ENCODE measurements around the gene IFNLR1. TPM values are rescaled to one million over a fixed set of nuclear protein-coding genes. Genes with fewer than 3 reads are reported as not detected.

The IFNLR1 gene
- total and polyA plus RNA-seq, 2 of the 8 experiments (the other 6 are each of a cell fraction or from before 2014, with no cell fraction given), result 6.8 to 10.1 TPM

- TF ChIP-seq KDM4A (IDR thresholded peaks at IDR 0.05; ENCODE audit: low read depth, low read length, severe bottlenecking) (no peak), CEBPB (IDR thresholded peaks at IDR 0.05; ENCODE audit: low read depth, low read length) (no peak), CBX5 (IDR thresholded peaks at IDR 0.05; ENCODE audit: low read depth, low read length) (no peak), CHD1 (IDR thresholded peaks at IDR 0.05; ENCODE audit: low read depth, low read length) (peak; percentile 84), BACH1 (IDR thresholded peaks at IDR 0.05; ENCODE audit: low read length) (no peak), BCL11A (IDR thresholded peaks at IDR 0.05; ENCODE audit: low read depth in 2 of 2, low read length in 2 of 2) (no peak), ASH2L (IDR thresholded peaks at IDR 0.05; ENCODE audit: low read length) (no peak), SP1 (IDR thresholded peaks at IDR 0.05; ENCODE audit: low read depth, low read length) (0 out of 2 replicates have a peak, but pooled peaks have one; percentile 33), CBX8 (IDR thresholded peaks at IDR 0.05; ENCODE audit: borderline replicate concordance, low read depth, low read length) (no peak), CHD2 (IDR thresholded peaks at IDR 0.05; ENCODE audit: low read length) (0 out of 2 replicates have a peak, but pooled peaks have one; percentile 1), SUZ12 (IDR thresholded peaks at IDR 0.05; ENCODE audit: low read length) (no peak), TEAD4 (IDR thresholded peaks at IDR 0.05; ENCODE audit: low read depth, low read length) (peak; percentile 79), MAFK (IDR thresholded peaks at IDR 0.05; ENCODE audit: low read depth, low read length) (no peak), RBBP5 (IDR thresholded peaks at IDR 0.05; ENCODE audit: borderline replicate concordance, low read depth, low read length) (no peak), GABPA (IDR thresholded peaks at IDR 0.05; ENCODE audit: borderline replicate concordance, insufficient read depth, low read length) (no peak), CREB1 (IDR thresholded peaks at IDR 0.05) (0 out of 2 replicates have a peak, but pooled peaks have one; percentile 10), KDM1A (IDR thresholded peaks at IDR 0.05; ENCODE audit: borderline replicate concordance, low read length) (no peak), KDM5A (IDR thresholded peaks at IDR 0.05; ENCODE audit: low read length) (no peak)
- TF ChIP-seq, protein P1, sequence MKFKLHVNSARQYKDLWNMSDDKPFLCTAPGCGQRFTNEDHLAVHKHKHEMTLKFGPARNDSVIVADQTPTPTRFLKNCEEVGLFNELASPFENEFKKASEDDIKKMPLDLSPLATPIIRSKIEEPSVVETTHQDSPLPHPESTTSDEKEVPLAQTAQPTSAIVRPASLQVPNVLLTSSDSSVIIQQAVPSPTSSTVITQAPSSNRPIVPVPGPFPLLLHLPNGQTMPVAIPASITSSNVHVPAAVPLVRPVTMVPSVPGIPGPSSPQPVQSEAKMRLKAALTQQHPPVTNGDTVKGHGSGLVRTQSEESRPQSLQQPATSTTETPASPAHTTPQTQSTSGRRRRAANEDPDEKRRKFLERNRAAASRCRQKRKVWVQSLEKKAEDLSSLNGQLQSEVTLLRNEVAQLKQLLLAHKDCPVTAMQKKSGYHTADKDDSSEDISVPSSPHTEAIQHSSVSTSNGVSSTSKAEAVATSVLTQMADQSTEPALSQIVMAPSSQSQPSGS (IDR thresholded peaks at IDR 0.05; ENCODE audit: low read length), result no peak; the same call in 1 of the 2 replicates
- TF ChIP-seq, protein P2, sequence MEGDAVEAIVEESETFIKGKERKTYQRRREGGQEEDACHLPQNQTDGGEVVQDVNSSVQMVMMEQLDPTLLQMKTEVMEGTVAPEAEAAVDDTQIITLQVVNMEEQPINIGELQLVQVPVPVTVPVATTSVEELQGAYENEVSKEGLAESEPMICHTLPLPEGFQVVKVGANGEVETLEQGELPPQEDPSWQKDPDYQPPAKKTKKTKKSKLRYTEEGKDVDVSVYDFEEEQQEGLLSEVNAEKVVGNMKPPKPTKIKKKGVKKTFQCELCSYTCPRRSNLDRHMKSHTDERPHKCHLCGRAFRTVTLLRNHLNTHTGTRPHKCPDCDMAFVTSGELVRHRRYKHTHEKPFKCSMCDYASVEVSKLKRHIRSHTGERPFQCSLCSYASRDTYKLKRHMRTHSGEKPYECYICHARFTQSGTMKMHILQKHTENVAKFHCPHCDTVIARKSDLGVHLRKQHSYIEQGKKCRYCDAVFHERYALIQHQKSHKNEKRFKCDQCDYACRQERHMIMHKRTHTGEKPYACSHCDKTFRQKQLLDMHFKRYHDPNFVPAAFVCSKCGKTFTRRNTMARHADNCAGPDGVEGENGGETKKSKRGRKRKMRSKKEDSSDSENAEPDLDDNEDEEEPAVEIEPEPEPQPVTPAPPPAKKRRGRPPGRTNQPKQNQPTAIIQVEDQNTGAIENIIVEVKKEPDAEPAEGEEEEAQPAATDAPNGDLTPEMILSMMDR (IDR thresholded peaks at IDR 0.05; ENCODE audit: control extremely low read depth in 1 of 3, insufficient read depth in 1 of 3, low read depth in 1 of 3, low read length in 3 of 3), result peak; percentile 83 to 89 (median 88)
Measured at GRCh38 chr1:24150234-24151174, 36.6 kb downstream of the IFNLR1 start (continued).

Measured in H1 (cell line).